H1 (cell line): Measurements from ENCODE around the gene TNS3. TPM values are rescaled to one million over a fixed set of nuclear protein-coding genes. Genes with fewer than 3 reads are reported as not detected.

Experiments
- CTBP2 ChIP-seq: IDR thresholded peaks from 2 replicates; pipeline ENCODE4 v1.7.0; 2011; ENCODE audit warnings: borderline replicate concordance, mild to moderate bottlenecking, moderate library complexity, mixed read lengths, low read length; ENCODE audit not compliant: insufficient read depth, insufficient read length
- MAFK ChIP-seq: IDR thresholded peaks from 2 replicates; pipeline ENCODE4 v1.6.1; 2012; ENCODE audit warnings: low read depth, mild to moderate bottlenecking, improper control_type of control experiment, low read length
- POLR2AphosphoS5 ChIP-seq: IDR thresholded peaks from 2 replicates; pipeline ENCODE4 v1.6.1; 2011; ENCODE audit warnings: low read depth, low read length
- TAF1 ChIP-seq: IDR thresholded peaks from 2 replicates; pipeline ENCODE4 v1.6.1; 2011; ENCODE audit warnings: mild to moderate bottlenecking, low read depth, low read length
- USF2 ChIP-seq: IDR thresholded peaks from 2 replicates; pipeline ENCODE4 v1.6.1; 2011; ENCODE audit warnings: low read length, improper control_type of control experiment
- polyA plus RNA-seq, 7 experiments: library from polyadenylated mRNA; depleted of rRNA in 3 of 7; stranded (reverse) in 5 of 7; unstranded in 2 of 7; fragments of >200 nt in 5 of 7; fragments of 200-250 nt in 2 of 7; gene quantifications; 1 replicate in 5 of 7; 2 replicates in 1 of 7; 4 replicates in 1 of 7; pipeline versions ENCODE4 v1.2.1 to v1.2.3, GENCODE V29; 2011 to 2013; ENCODE audit warnings: missing spikeins in 2 of 7, mixed read lengths in 2 of 7
- total RNA-seq: library from RNA; stranded (reverse); fragmentation: NEBNext Ultra II Directional; extraction: Animal tissue kit (Norgen Biotek cat#: 25700); gene quantifications from 2 replicates; pipeline ENCODE4 v1.2.1, GENCODE V29; 2021

The TNS3 gene
- total and polyA plus RNA-seq, 2 of the 8 experiments (the other 6 are each of a cell fraction or from before 2014, with no cell fraction given): 11.9 to 24.2 TPM

DNA sequence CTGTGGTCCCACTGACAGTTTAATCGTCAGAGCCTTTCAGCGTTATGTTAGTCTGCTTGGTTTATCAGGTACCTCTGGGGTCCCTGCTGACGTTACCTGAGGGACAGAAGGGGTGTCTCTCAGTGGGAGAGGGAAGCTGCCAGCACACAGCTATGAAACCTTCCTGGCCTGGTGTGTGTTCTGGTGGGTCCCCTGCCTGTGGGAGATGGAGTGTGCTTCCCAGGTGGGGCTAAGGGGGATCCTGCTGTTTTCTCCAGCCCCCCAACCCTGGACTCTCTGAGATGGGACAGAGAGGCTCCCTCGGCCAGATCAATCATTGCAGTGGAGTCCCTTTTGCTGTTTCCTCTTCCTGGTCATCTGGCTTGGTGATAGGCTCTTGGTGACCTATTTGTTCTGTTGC is 308.8 kb downstream of the TNS3 start (continued):
- no peak for TF ChIP-seq USF2
- TF ChIP-seq MAFK: no peak
- TF ChIP-seq TAF1: no peak
- no peak for TF ChIP-seq POLR2AphosphoS5
- TF ChIP-seq CTBP2: no peak
